Breast epithelium (tissue), 3 donors: ENCODE results near the gene NEIL3.

Experiments
- POLR2A ChIP-seq: fragments of 450-650 bp; IDR thresholded peaks from one replicate; pipeline ENCODE4 v1.6.1; 2016; ENCODE audit warnings: antibody characterized with exemption, mild to moderate bottlenecking, moderate library complexity
- TF ChIP-seq, protein P1 (sequence below), 3 donors: fragments of 450-650 bp; IDR thresholded peaks; one replicate each; pipeline ENCODE4 v1.5.1; 2016 to 2017; ENCODE audit warnings: antibody characterized with exemption in 3 of 3, mild to moderate bottlenecking in 3 of 3, moderate library complexity in 3 of 3

DNA sequence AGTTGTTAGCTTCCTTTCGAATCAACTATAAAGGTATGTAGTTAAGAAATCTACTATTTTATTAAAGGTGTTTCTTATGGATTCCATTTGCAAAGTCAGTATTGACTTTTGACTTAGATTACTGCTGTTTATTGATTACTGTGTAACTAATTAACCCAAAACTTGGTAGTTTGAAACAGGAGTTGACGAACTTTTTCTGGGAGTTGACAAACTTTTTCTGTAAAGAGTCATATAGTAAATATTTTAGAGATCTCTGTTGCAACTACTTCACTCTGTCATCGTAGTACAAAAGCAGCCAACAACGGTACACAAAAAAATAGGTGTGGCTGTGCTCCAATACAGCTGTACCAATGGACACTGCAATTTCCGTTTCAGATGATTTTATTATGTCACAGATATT, 102.3 kb downstream of the NEIL3 start:
- TF ChIP-seq, protein P1, sequence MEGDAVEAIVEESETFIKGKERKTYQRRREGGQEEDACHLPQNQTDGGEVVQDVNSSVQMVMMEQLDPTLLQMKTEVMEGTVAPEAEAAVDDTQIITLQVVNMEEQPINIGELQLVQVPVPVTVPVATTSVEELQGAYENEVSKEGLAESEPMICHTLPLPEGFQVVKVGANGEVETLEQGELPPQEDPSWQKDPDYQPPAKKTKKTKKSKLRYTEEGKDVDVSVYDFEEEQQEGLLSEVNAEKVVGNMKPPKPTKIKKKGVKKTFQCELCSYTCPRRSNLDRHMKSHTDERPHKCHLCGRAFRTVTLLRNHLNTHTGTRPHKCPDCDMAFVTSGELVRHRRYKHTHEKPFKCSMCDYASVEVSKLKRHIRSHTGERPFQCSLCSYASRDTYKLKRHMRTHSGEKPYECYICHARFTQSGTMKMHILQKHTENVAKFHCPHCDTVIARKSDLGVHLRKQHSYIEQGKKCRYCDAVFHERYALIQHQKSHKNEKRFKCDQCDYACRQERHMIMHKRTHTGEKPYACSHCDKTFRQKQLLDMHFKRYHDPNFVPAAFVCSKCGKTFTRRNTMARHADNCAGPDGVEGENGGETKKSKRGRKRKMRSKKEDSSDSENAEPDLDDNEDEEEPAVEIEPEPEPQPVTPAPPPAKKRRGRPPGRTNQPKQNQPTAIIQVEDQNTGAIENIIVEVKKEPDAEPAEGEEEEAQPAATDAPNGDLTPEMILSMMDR (IDR thresholded peaks at IDR 0.05), result no peak
- TF ChIP-seq POLR2A, result no peak
